ENCODE data around the gene HSPBAP1.

HSPBAP1 gene

GRCh38 chr3:122777563-122777962, 16.1 kb downstream of the HSPBAP1 start:
- Histone ChIP-seq H2BK12ac (ENCODE audit: low read length) (no peak overlapping the region), H3K36me3 (replicated peaks in 1 of 2; ENCODE audit: control insufficient read depth in 2 of 2, insufficient read depth in 2 of 2, low read length in 2 of 2) (peaks cover 0 to 4% of the 10 kb centered on the region in 2 donors), H4K8ac (ENCODE audit: low read depth, low read length) (no peak overlapping the region), H3K4me1 (ENCODE audit: control insufficient read depth in 2 of 2, insufficient read depth in 1 of 2, low read depth in 1 of 2, low read length in 2 of 2) (peaks cover 0 to 2% of the 10 kb centered on the region in 2 donors), H3K79me1 (ENCODE audit: low read depth, low read length) (no peaks in the 10 kb centered on the region), H3K18ac (ENCODE audit: low read length) (no peak overlapping the region), H3K4me2 (ENCODE audit: insufficient read depth, low read length, poor library complexity, severe bottlenecking) (no peak overlapping the region), H2AK5ac (ENCODE audit: low read depth, low read length) (no peak overlapping the region), H3K14ac (ENCODE audit: low read length) (no peak overlapping the region), H2BK15ac (ENCODE audit: low read length) (no peak overlapping the region), H3K27ac (replicated peaks; ENCODE audit: low read length) (no peak overlapping the region), H3K4ac (ENCODE audit: low read length) (no peak overlapping the region), H2BK5ac (ENCODE audit: low read length) (no peak overlapping the region), H3K9ac (ENCODE audit: low read depth, low read length, poor library complexity) (no peak overlapping the region), H2BK120ac (ENCODE audit: low read depth, low read length) (no peak overlapping the region), H3K27me3 (ENCODE audit: control insufficient read depth in 3 of 3, insufficient read depth in 3 of 3, low read depth in 1 of 3, low read length in 3 of 3) (no peaks in the 10 kb centered on the region), H3K23ac (ENCODE audit: low read depth, low read length, poor library complexity) (no peak overlapping the region), H3K9me3 (replicated peaks in 1 of 2; ENCODE audit: control insufficient read depth in 2 of 2, insufficient read depth in 1 of 2, low read depth in 1 of 2, low read length in 2 of 2) (peaks cover 2 to 4% of the 10 kb centered on the region in 2 donors), H4K91ac (ENCODE audit: low read depth, low read length, poor library complexity) (no peak overlapping the region), H2AFZ (ENCODE audit: low read length) (no peak overlapping the region), H3K4me3 (ENCODE audit: low read length in 2 of 2) (no peak overlapping the region)
- DNase-seq (ENCODE audit: low spot score) = no peak
- no CpG with 5 or more reads among the region's 3 CpGs for WGBS, 2 donors (ENCODE audit: extremely low coverage in 2 of 2, insufficient read length in 2 of 2, insufficient replicate concordance in 1 of 2)

GRCh38 chr3:122776675-122777468, 16.8 kb downstream of the HSPBAP1 start:
- no peak overlapping the region for H3K18ac ChIP-seq (ENCODE audit: low read length)
- no peak overlapping the region for H2BK5ac ChIP-seq (ENCODE audit: low read length)
- H3K36me3 ChIP-seq (replicated peaks in 1 of 2; ENCODE audit: control insufficient read depth in 2 of 2, insufficient read depth in 2 of 2, low read length in 2 of 2) = peaks cover 0 to 4% of the 10 kb centered on the region in 2 donors
- no peak overlapping the region for H3K23ac ChIP-seq (ENCODE audit: low read depth, low read length, poor library complexity)
- no peak overlapping the region for H2AK5ac ChIP-seq (ENCODE audit: low read depth, low read length)
- no peak overlapping the region for H4K8ac ChIP-seq (ENCODE audit: low read depth, low read length)
- H3K4me3 ChIP-seq (ENCODE audit: low read length in 2 of 2) = no peak overlapping the region
- H2BK12ac ChIP-seq (ENCODE audit: low read length) = no peak overlapping the region
- H3K79me1 ChIP-seq (ENCODE audit: low read depth, low read length) = no peaks in the 10 kb centered on the region
- H3K27me3 ChIP-seq (ENCODE audit: control insufficient read depth in 3 of 3, insufficient read depth in 3 of 3, low read depth in 1 of 3, low read length in 3 of 3) = no peaks in the 10 kb centered on the region
- H2BK120ac ChIP-seq (ENCODE audit: low read depth, low read length) = no peak overlapping the region
- peaks cover 2 to 4% of the 10 kb centered on the region in 2 donors for H3K9me3 ChIP-seq (replicated peaks in 1 of 2; ENCODE audit: control insufficient read depth in 2 of 2, insufficient read depth in 1 of 2, low read depth in 1 of 2, low read length in 2 of 2)
- no peak overlapping the region for H2BK15ac ChIP-seq (ENCODE audit: low read length)
- H3K4me1 ChIP-seq (ENCODE audit: control insufficient read depth in 2 of 2, insufficient read depth in 1 of 2, low read depth in 1 of 2, low read length in 2 of 2) = peaks cover 0 to 2% of the 10 kb centered on the region in 2 donors
- H3K27ac ChIP-seq (replicated peaks; ENCODE audit: low read length) = no peak overlapping the region
- no peak overlapping the region for H3K4me2 ChIP-seq (ENCODE audit: insufficient read depth, low read length, poor library complexity, severe bottlenecking)
- no CpG with 5 or more reads among the region's 5 CpGs for WGBS, 2 donors (ENCODE audit: extremely low coverage in 2 of 2, insufficient read length in 2 of 2, insufficient replicate concordance in 1 of 2)
- H3K4ac ChIP-seq (ENCODE audit: low read length) = no peak overlapping the region
- no peak overlapping the region for H3K14ac ChIP-seq (ENCODE audit: low read length)
- no peak overlapping the region for H2AFZ ChIP-seq (ENCODE audit: low read length)
- H4K91ac ChIP-seq (ENCODE audit: low read depth, low read length, poor library complexity) = no peak overlapping the region
- no peak overlapping the region for H3K9ac ChIP-seq (ENCODE audit: low read depth, low read length, poor library complexity)
- no peak for DNase-seq (ENCODE audit: low spot score)

DNA sequence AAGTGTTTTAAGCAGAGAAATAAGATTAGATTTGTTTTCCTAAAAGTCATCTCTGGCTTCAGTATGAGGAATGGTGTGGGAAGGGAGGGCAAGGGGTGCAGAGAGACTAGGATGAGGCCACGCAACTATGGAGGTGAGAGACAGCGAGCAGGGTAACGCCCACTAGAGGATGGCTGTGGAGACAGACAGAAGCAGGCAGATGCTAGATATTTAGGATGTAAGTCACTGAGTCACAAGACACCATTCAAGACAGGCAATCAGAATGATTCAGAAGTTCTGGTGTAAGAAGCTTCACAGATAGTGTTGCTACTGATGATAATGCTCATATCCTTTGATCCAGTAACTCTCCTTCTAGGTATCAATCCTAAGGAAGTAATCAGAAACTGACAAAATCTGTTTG, 19.1 kb downstream of the HSPBAP1 start:
- Histone ChIP-seq H3K9me3 (replicated peaks in 1 of 2; ENCODE audit: control insufficient read depth in 2 of 2, insufficient read depth in 1 of 2, low read depth in 1 of 2, low read length in 2 of 2) (no peaks in the 10 kb centered on the region), H3K23ac (ENCODE audit: low read depth, low read length, poor library complexity) (no peak overlapping the region), H2AK5ac (ENCODE audit: low read depth, low read length) (no peak overlapping the region), H3K18ac (ENCODE audit: low read length) (no peak overlapping the region), H2BK12ac (ENCODE audit: low read length) (no peak overlapping the region), H3K9ac (ENCODE audit: low read depth, low read length, poor library complexity) (no peak overlapping the region), H3K4me2 (ENCODE audit: insufficient read depth, low read length, poor library complexity, severe bottlenecking) (no peak overlapping the region), H2BK120ac (ENCODE audit: low read depth, low read length) (no peak overlapping the region), H3K36me3 (replicated peaks in 1 of 2; ENCODE audit: control insufficient read depth in 2 of 2, insufficient read depth in 2 of 2, low read length in 2 of 2) (peaks cover 4 to 8% of the 10 kb centered on the region in 2 donors), H2BK15ac (ENCODE audit: low read length) (no peak overlapping the region), H3K4me1 (ENCODE audit: control insufficient read depth in 2 of 2, insufficient read depth in 1 of 2, low read depth in 1 of 2, low read length in 2 of 2) (peaks cover 0 to 2% of the 10 kb centered on the region in 2 donors), H4K8ac (ENCODE audit: low read depth, low read length) (no peak overlapping the region), H2AFZ (ENCODE audit: low read length) (no peak overlapping the region), H2BK5ac (ENCODE audit: low read length) (no peak overlapping the region), H3K27me3 (ENCODE audit: control insufficient read depth in 3 of 3, insufficient read depth in 3 of 3, low read depth in 1 of 3, low read length in 3 of 3) (no peaks in the 10 kb centered on the region), H3K4me3 (ENCODE audit: low read length in 2 of 2) (no peak overlapping the region), H3K4ac (ENCODE audit: low read length) (no peak overlapping the region), H3K27ac (replicated peaks; ENCODE audit: low read length) (no peak overlapping the region), H3K79me1 (ENCODE audit: low read depth, low read length) (no peaks in the 10 kb centered on the region), H3K14ac (ENCODE audit: low read length) (no peak overlapping the region), H4K91ac (ENCODE audit: low read depth, low read length, poor library complexity) (no peak overlapping the region)
- DNase-seq (ENCODE audit: low spot score) = no peak
- no CpG with 5 or more reads among the region's 3 CpGs for WGBS, 2 donors (ENCODE audit: extremely low coverage in 2 of 2, insufficient read length in 2 of 2, insufficient replicate concordance in 1 of 2)

DNA sequence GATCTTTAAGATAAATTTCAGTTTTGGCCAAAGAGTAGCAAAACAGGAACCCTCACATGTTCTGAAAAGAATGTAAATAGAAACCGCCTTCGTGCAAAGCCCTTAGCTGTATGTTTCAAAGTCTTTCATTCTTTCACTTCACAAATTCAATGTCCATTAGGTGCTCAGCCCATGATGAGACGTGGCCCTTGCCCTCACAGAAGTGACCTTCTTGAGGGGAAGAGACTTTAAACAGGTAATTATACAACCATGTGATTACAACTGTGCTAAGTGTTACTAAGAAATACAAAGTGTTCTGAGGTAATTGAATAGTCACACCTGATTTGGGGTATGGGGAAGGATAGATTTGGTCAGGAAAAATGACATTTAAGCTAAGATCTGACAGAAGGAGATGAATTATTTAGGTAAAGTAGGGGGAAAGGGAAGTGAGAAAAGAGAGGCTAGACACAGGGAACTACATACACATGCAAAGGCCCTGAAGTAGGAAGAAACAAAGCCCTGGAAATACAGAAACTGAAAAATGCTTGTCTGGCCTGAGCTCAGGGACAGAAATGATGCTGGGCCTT, 19.6 kb downstream of the HSPBAP1 start:
- no peaks in the 10 kb centered on the region for H3K79me1 ChIP-seq (ENCODE audit: low read depth, low read length)
- no peak overlapping the region for H3K18ac ChIP-seq (ENCODE audit: low read length)
- H2BK15ac ChIP-seq (ENCODE audit: low read length) = no peak overlapping the region
- no peaks in the 10 kb centered on the region for H3K27me3 ChIP-seq (ENCODE audit: control insufficient read depth in 3 of 3, insufficient read depth in 3 of 3, low read depth in 1 of 3, low read length in 3 of 3)
- H3K9ac ChIP-seq (ENCODE audit: low read depth, low read length, poor library complexity) = no peak overlapping the region
- H3K27ac ChIP-seq (replicated peaks; ENCODE audit: low read length) = no peak overlapping the region
- H2BK12ac ChIP-seq (ENCODE audit: low read length) = no peak overlapping the region
- DNase-seq (ENCODE audit: low spot score) = no peak
- no peaks in the 10 kb centered on the region for H3K9me3 ChIP-seq (replicated peaks in 1 of 2; ENCODE audit: control insufficient read depth in 2 of 2, insufficient read depth in 1 of 2, low read depth in 1 of 2, low read length in 2 of 2)
- no peak overlapping the region for H2BK5ac ChIP-seq (ENCODE audit: low read length)
- H3K14ac ChIP-seq (ENCODE audit: low read length) = no peak overlapping the region
- no peak overlapping the region for H3K23ac ChIP-seq (ENCODE audit: low read depth, low read length, poor library complexity)
- no peak overlapping the region for H3K4me3 ChIP-seq (ENCODE audit: low read length in 2 of 2)
- H4K91ac ChIP-seq (ENCODE audit: low read depth, low read length, poor library complexity) = no peak overlapping the region
- peaks cover 4 to 8% of the 10 kb centered on the region in 2 donors for H3K36me3 ChIP-seq (replicated peaks in 1 of 2; ENCODE audit: control insufficient read depth in 2 of 2, insufficient read depth in 2 of 2, low read length in 2 of 2)
- H2AK5ac ChIP-seq (ENCODE audit: low read depth, low read length) = no peak overlapping the region
- no peak overlapping the region for H3K4me2 ChIP-seq (ENCODE audit: insufficient read depth, low read length, poor library complexity, severe bottlenecking)
- no CpG with 5 or more reads among the region's 3 CpGs for WGBS, 2 donors (ENCODE audit: extremely low coverage in 2 of 2, insufficient read length in 2 of 2, insufficient replicate concordance in 1 of 2)
- peaks cover 0 to 2% of the 10 kb centered on the region in 2 donors for H3K4me1 ChIP-seq (ENCODE audit: control insufficient read depth in 2 of 2, insufficient read depth in 1 of 2, low read depth in 1 of 2, low read length in 2 of 2)
- no peak overlapping the region for H2AFZ ChIP-seq (ENCODE audit: low read length)
- H4K8ac ChIP-seq (ENCODE audit: low read depth, low read length) = no peak overlapping the region
- no peak overlapping the region for H2BK120ac ChIP-seq (ENCODE audit: low read depth, low read length)
- H3K4ac ChIP-seq (ENCODE audit: low read length) = no peak overlapping the region
